Heart right ventricle (tissue), 16 donors: ENCODE results near the gene UTP18. TPM values are rescaled to one million over a fixed set of nuclear protein-coding genes. Genes with fewer than 3 reads are reported as not detected.
A peak's percentile ranks its signal among the peaks of the same experiment; 100 is the strongest.
"Not testable (repeated sequence)": the region's sequence is repeated elsewhere in the genome, so short reads cannot be mapped to it uniquely, and the experiment has no call there.

Source experiments
- ATAC-seq, 8 donors: fragments of 200-7000 bp; cut with Tn5 transposase; one replicate each; pipeline ENCODE4 v1.9.1; 2020; ENCODE audit warnings: mild to moderate bottlenecking in 8 of 8, moderate library complexity in 8 of 8, moderate number of reproducible peaks in 1 of 8
- DNase-seq, 2 donors: peaks; one replicate each; pipeline ENCODE4 v3.0.0-alpha.2; 2020
- H3K27ac ChIP-seq, 10 donors: fragments of 200-600 bp; sonication (generic) in 2 of 10; one replicate each; pipeline versions ENCODE4 v1.5.0 to v1.8.0; 2020 to 2022; ENCODE audit warnings: mild to moderate bottlenecking in 3 of 10
- H3K27me3 ChIP-seq, 7 donors: fragments of 200-600 bp; one replicate each; pipeline ENCODE4 v1.8.0; 2021 to 2022; ENCODE audit warnings: mild to moderate bottlenecking in 2 of 7
- H3K36me3 ChIP-seq, 9 donors: fragments of 200-600 bp; sonication (generic) in 1 of 9; one replicate each; pipeline versions ENCODE4 v1.5.0 to v1.8.0; 2020 to 2022; ENCODE audit warnings: mild to moderate bottlenecking in 2 of 9
- H3K4me1 ChIP-seq, 9 donors: fragments of 200-600 bp; sonication (generic) in 1 of 9; one replicate each; pipeline versions ENCODE4 v1.5.0 to v1.8.0; 2020 to 2022; ENCODE audit warnings: mild to moderate bottlenecking in 4 of 9
- H3K4me3 ChIP-seq, 10 donors: fragments of 200-600 bp; sonication (generic) in 2 of 10; one replicate each; pipeline versions ENCODE4 v1.5.0 to v1.8.0; 2020 to 2022; ENCODE audit warnings: mild to moderate bottlenecking in 7 of 10, moderate library complexity in 2 of 10
- H3K9me3 ChIP-seq, 11 donors: fragments of 200-600 bp in 10 of 11; sonication (generic) in 2 of 11; one replicate each; pipeline versions ENCODE4 v1.5.0 to v1.8.0; 2013 to 2022; ENCODE audit warnings: mild to moderate bottlenecking in 2 of 11, control low read depth in 1 of 11, moderate library complexity in 1 of 11
- CTCF ChIP-seq, 9 donors: fragments of 200-600 bp; sonication (generic) in 2 of 9; IDR thresholded peaks; one replicate each; pipeline versions ENCODE4 v1.5.0 to v1.8.0; 2021 to 2022; ENCODE audit warnings: antibody characterized with exemption in 9 of 9, mild to moderate bottlenecking in 5 of 9, moderate library complexity in 1 of 9
- WGBS, 2 donors: extraction: QIAGEN DNeasy Blood & Tissue Kit; methylation state at CpG; one replicate each; pipeline ENCODE4 v1.1.7; 2013; ENCODE audit warnings: inconsistent platforms in 1 of 2; 5-methylcytosine and 5-hydroxymethylcytosine counted together
- intact Hi-C, 10 donors: fragments of 100-400 bp; cut with DNase I; formaldehyde crosslinking; loops; one replicate each; pipeline versions ENCODE4 v1.11.1 to v1.14.2; 2022
- polyA plus RNA-seq, 2 donors: library from polyadenylated mRNA; stranded (reverse); fragments of 200-250 nt; gene quantifications; one replicate each; pipeline ENCODE4 v1.2.3, GENCODE V29; 2013
- total RNA-seq, 10 donors: library from RNA; stranded (reverse); fragmentation: NEBNext Ultra II Directional in 3 of 10; extraction: Animal tissue kit (Norgen Biotek cat#: 25700) in 3 of 10; gene quantifications; one replicate each; pipeline versions ENCODE4 v1.2.1 to v1.2.4, GENCODE V29; 2021 to 2023
- donor health status: Arrhythmogenic right ventricular cardiomyopathy.
- donor health status: ischemic (EF 13 %, LVEDD 7.1; RV severe dilation, severe dysfunction).
- donor health status: healthy with polysubstance abuse.
- donor health status: DM: no; HTN: yes; CAD: no.
- donor health status: DM: no; HTN: no; CAD: no.
- donor health status: ischemic (EF 25% LVEDD 6.9; RV normal size, moderate dysfunction).
- donor health status: ischemic (EF 25% LVEDD 5.7; RV mildly dilated, moderate dysfunction).
- donor health status: healthy.
- donor health status: DM: yes; HTN: yes; CAD: no.
- donor health status: Ischemic cardiomyopathy.
- donor health status: ischemic (EF 35%, LVEDD 5.7; RV mildly dilated, moderate dysfunction).
- donor health status: nonischemic (EF 11% LVEDD 7.7; RV severe dilation, severe dysfunction).
- donor health status: DM: yes; HTN: yes; CAD: no.
- donor health status: PGD.
- donor health status: ischemic (EF 29% LVEDD 5.4; RV normal size, mild dysfunction).
- donor health status: nonischemic (EF 23%, LVEDD 6.1; RV moderate dilation, normal function).

Gene UTP18
- total and polyA plus RNA-seq, 12 donors: 4.8 to 13.4 (median 8.1) TPM

- Histone ChIP-seq H3K4me1 (peaks cover 0 to 34% (median 25%) of the 10 kb centered on the region in 9 donors), H3K27me3 (no peaks in the 10 kb centered on the region), H3K36me3 (peaks cover 0 to 48% (median 11%) of the 10 kb centered on the region in 9 donors), H3K27ac (peak overlapping the region in 6 of 10 donors; percentile 32 to 64 (median 59)), H3K9me3 (no peaks in the 10 kb centered on the region), H3K4me3 (peak overlapping the region in 5 of 10 donors; percentile 1 to 26 (median 11))
- no peak for DNase-seq
- intact Hi-C loops: no loop called here
- no peak for TF ChIP-seq CTCF (IDR thresholded peaks at IDR 0.05)
- 27% methylated on average over 10 of the region's 10 CpGs for WGBS, 2 donors
- ATAC-seq: peak in 3 of 8 donors; percentile 17 to 45 (median 26)
These were observed 35.7 kb upstream of the UTP18 start for GRCh38 chr17:51224402-51225262.

GRCh38 chr17:51225523-51225922, 34.8 kb upstream of the UTP18 start:
- peak overlapping the region in 3 of 10 donors; percentile 58 to 64 (median 61) for H3K27ac ChIP-seq
- H3K4me3 ChIP-seq, DNase-seq, H3K27me3 ChIP-seq, intact Hi-C loops, H3K9me3 ChIP-seq: not testable (repeated sequence)
- H3K36me3 ChIP-seq: peaks cover 0 to 39% (median 5%) of the 10 kb centered on the region in 9 donors
- 79 to 81% methylated on average over 7 of the region's 7 CpGs for WGBS, 2 donors
- peak in 1 of 8 donors; percentile 16 for ATAC-seq
- peaks cover 0 to 43% (median 25%) of the 10 kb centered on the region in 9 donors for H3K4me1 ChIP-seq

- intact Hi-C loops: no loop called here
- WGBS, 2 donors: 62 to 66% methylated on average over 4 of the region's 4 CpGs
- peaks cover 0 to 14% (median 0%) of the 10 kb centered on the region in 9 donors for H3K36me3 ChIP-seq
- no peaks in the 10 kb centered on the region for H3K27me3 ChIP-seq
- H3K9me3 ChIP-seq: no peaks in the 10 kb centered on the region
- no peak for DNase-seq
- no peak for TF ChIP-seq CTCF (IDR thresholded peaks at IDR 0.05)
- no peak overlapping the region for H3K27ac ChIP-seq
- peaks cover 0 to 56% (median 29%) of the 10 kb centered on the region in 9 donors for H3K4me1 ChIP-seq
- no peak overlapping the region for H3K4me3 ChIP-seq
- peak in 2 of 8 donors; percentile 13 to 43 for ATAC-seq
These were observed 32.2 kb upstream of the UTP18 start for GRCh38 chr17:51228161-51228560.

GRCh38 chr17:51229889-51230288, 30.5 kb upstream of the UTP18 start:
- peaks cover 0 to under 1% (median 0%) of the 10 kb centered on the region in 11 donors for H3K9me3 ChIP-seq
- ATAC-seq (no peak), DNase-seq (no peak)
- no peak overlapping the region for H3K4me3 ChIP-seq
- H3K27ac ChIP-seq: no peak overlapping the region
- peaks cover 0 to 40% (median 13%) of the 10 kb centered on the region in 9 donors for H3K4me1 ChIP-seq
- TF ChIP-seq CTCF (IDR thresholded peaks at IDR 0.05): no peak
- WGBS, 2 donors: 96 to 97% methylated on average over 3 of the region's 3 CpGs
- H3K27me3 ChIP-seq: no peaks in the 10 kb centered on the region
- no peaks in the 10 kb centered on the region for H3K36me3 ChIP-seq
- intact Hi-C loops: no loop called here

- TF ChIP-seq CTCF (IDR thresholded peaks at IDR 0.05): no peak
- no peak for ATAC-seq
- Histone ChIP-seq H3K36me3 (no peaks in the 10 kb centered on the region), H3K4me1 (peaks cover 0 to 36% (median 10%) of the 10 kb centered on the region in 9 donors), H3K4me3 (no peak overlapping the region), H3K27me3 (no peaks in the 10 kb centered on the region), H3K27ac (no peak overlapping the region), H3K9me3 (peaks cover 0 to 4% (median 0%) of the 10 kb centered on the region in 11 donors)
- intact Hi-C loops: no loop called here
- no peak for DNase-seq
- 73 to 80% methylated on average over 4 of the region's 4 CpGs for whole genome bisulfite sequencing, 2 donors
These were observed 30.0 kb upstream of the UTP18 start for GRCh38 chr17:51230306-51230705.
